BE2C (cell line): ENCODE measurements around the gene GABPB1.

Source experiments
- DNase-seq: peaks from one replicate; pipeline ENCODE4 v3.0.0-alpha.2; 2020
- H3K27me3 ChIP-seq: fragments of 250-450 bp; sonication (Bioruptor Pico); 2 replicates; pipeline ENCODE4 v1.5.1; 2020; ENCODE audit warnings: mild to moderate bottlenecking
- H3K36me3 ChIP-seq: fragments of 250-450 bp; sonication (Bioruptor Pico); 2 replicates; pipeline ENCODE4 v1.5.1; 2020; ENCODE audit warnings: mild to moderate bottlenecking
- H3K4me1 ChIP-seq: fragments of 250-450 bp; sonication (Bioruptor Pico); 2 replicates; pipeline ENCODE4 v1.5.1; 2020
- H3K4me3 ChIP-seq: 2 replicates; pipeline ENCODE4 v1.5.1; 2011; ENCODE audit warnings: low read depth, low read length
- H3K9me3 ChIP-seq: fragments of 250-450 bp; sonication (Bioruptor Pico); 2 replicates; pipeline ENCODE4 v1.5.1; 2020
- CTCF ChIP-seq: IDR thresholded peaks from 2 replicates; pipeline ENCODE4 v1.5.1; 2012; ENCODE audit warnings: mild to moderate bottlenecking, low read depth, low read length

GABPB1 gene

GRCh38 chr15:50350621-50351020 lies 4.4 kb downstream of the GABPB1 start:
- no peaks in the 10 kb centered on the region for H3K4me1 ChIP-seq
- H3K4me3 ChIP-seq, result no peak overlapping the region
- no peak for TF ChIP-seq CTCF
- no peak for DNase-seq
- no peaks in the 10 kb centered on the region for H3K27me3 ChIP-seq
- peaks cover 7% of the 10 kb centered on the region for H3K36me3 ChIP-seq
- H3K9me3 ChIP-seq, result no peaks in the 10 kb centered on the region

- H3K36me3 ChIP-seq, result no peaks in the 10 kb centered on the region
- H3K4me3 ChIP-seq, result no peak overlapping the region
- H3K27me3 ChIP-seq, result no peaks in the 10 kb centered on the region
- no peak for TF ChIP-seq CTCF
- no peaks in the 10 kb centered on the region for H3K4me1 ChIP-seq
- no peak for DNase-seq
- no peaks in the 10 kb centered on the region for H3K9me3 ChIP-seq
These were observed 9.7 kb downstream of the GABPB1 start for GRCh38 chr15:50345298-50345697.

- no peaks in the 10 kb centered on the region for H3K4me1 ChIP-seq
- no peaks in the 10 kb centered on the region for H3K36me3 ChIP-seq
- TF ChIP-seq CTCF, result no peak
- H3K9me3 ChIP-seq, result no peaks in the 10 kb centered on the region
- no peak overlapping the region for H3K4me3 ChIP-seq
- no peak for DNase-seq
- no peaks in the 10 kb centered on the region for H3K27me3 ChIP-seq
These were observed 11.0 kb downstream of the GABPB1 start for GRCh38 chr15:50344006-50344464.

- no peak for DNase-seq
- no peak for TF ChIP-seq CTCF
- Histone ChIP-seq H3K9me3 (no peaks in the 10 kb centered on the region), H3K4me1 (no peaks in the 10 kb centered on the region), H3K27me3 (no peaks in the 10 kb centered on the region), H3K36me3 (peaks cover 2% of the 10 kb centered on the region; the same call in 1 of the 2 replicates), H3K4me3 (no peak overlapping the region)
These were observed 13.3 kb downstream of the GABPB1 start for GRCh38 chr15:50341616-50342136.

- TF ChIP-seq CTCF, result no peak
- Histone ChIP-seq H3K9me3 (no peaks in the 10 kb centered on the region), H3K27me3 (no peaks in the 10 kb centered on the region), H3K36me3 (peaks cover 2% of the 10 kb centered on the region; the same call in 1 of the 2 replicates), H3K4me1 (no peaks in the 10 kb centered on the region), H3K4me3 (no peak overlapping the region)
- no peak for DNase-seq
These were observed 14.6 kb downstream of the GABPB1 start for GRCh38 chr15:50340416-50340815.

GRCh38 chr15:50339717-50340116 lies 15.3 kb downstream of the GABPB1 start:
- no peak for TF ChIP-seq CTCF
- peaks cover 2% of the 10 kb centered on the region; the same call in 1 of the 2 replicates for H3K36me3 ChIP-seq
- no peak for DNase-seq

More at GRCh38 chr15:50339717-50340116, 15.3 kb downstream of the GABPB1 start:
- Histone ChIP-seq H3K4me1 (no peaks in the 10 kb centered on the region), H3K4me3 (no peak overlapping the region), H3K9me3 (no peaks in the 10 kb centered on the region), H3K27me3 (no peaks in the 10 kb centered on the region)
